AG04450 (cell line): ENCODE results near the gene TMEM250. TPM values are rescaled to one million over a fixed set of nuclear protein-coding genes. Genes with fewer than 3 reads are reported as not detected.
A peak's percentile ranks its signal among the peaks of the same experiment; 100 is the strongest.

Experiments
- CTCF ChIA-PET: fragments of 300-600, 350-600 bp; formaldehyde crosslinking; extraction: SDS; loops from one replicate; lab custom pipeline; 2022; ENCODE audit warnings: antibody characterized with exemption, inconsistent platforms; lab: Charles Lee
- POLR2A ChIA-PET: fragments of 350-600 bp; formaldehyde crosslinking; extraction: SDS; loops from one replicate; lab custom pipeline; 2021; ENCODE audit warnings: antibody characterized with exemption, inconsistent platforms; lab: Yijun Ruan, JAX
- DNase-seq: peaks from one replicate; pipeline ENCODE4 v3.0.0-alpha.2; 2011; ENCODE audit warnings: low read depth, low spot score
- H3K27ac ChIP-seq: one replicate; pipeline ENCODE4 v1.5.1; 2012; ENCODE audit warnings: low read depth, low read length, control low read depth
- H3K27me3 ChIP-seq: one replicate; pipeline ENCODE4 v1.6.0; 2012; ENCODE audit warnings: low read length; ENCODE audit not compliant: control insufficient read depth, insufficient read depth
- H3K4me3 ChIP-seq: 2 replicates; pipeline ENCODE4 v1.5.1; 2011; ENCODE audit warnings: mild to moderate bottlenecking, low read depth, low read length, control low read depth
- H3K9me3 ChIP-seq: 2 replicates; pipeline ENCODE4 v1.5.1; 2012; ENCODE audit warnings: low read length; ENCODE audit not compliant: control insufficient read depth, insufficient read depth
- polyA plus RNA-seq: library from polyadenylated mRNA; depleted of rRNA; stranded (reverse); fragments of >200 nt; gene quantifications from 2 replicates; pipeline ENCODE4 v1.2.3, GENCODE V29; 2011
- TF ChIP-seq, protein P1 (sequence below): IDR thresholded peaks from 2 replicates; pipeline ENCODE4 v1.5.1; 2011; ENCODE audit warnings: low read depth, low read length, control low read depth, inconsistent platforms

TMEM250 gene
- polyA plus RNA-seq, 1 experiment, result 8.8 TPM

DNA sequence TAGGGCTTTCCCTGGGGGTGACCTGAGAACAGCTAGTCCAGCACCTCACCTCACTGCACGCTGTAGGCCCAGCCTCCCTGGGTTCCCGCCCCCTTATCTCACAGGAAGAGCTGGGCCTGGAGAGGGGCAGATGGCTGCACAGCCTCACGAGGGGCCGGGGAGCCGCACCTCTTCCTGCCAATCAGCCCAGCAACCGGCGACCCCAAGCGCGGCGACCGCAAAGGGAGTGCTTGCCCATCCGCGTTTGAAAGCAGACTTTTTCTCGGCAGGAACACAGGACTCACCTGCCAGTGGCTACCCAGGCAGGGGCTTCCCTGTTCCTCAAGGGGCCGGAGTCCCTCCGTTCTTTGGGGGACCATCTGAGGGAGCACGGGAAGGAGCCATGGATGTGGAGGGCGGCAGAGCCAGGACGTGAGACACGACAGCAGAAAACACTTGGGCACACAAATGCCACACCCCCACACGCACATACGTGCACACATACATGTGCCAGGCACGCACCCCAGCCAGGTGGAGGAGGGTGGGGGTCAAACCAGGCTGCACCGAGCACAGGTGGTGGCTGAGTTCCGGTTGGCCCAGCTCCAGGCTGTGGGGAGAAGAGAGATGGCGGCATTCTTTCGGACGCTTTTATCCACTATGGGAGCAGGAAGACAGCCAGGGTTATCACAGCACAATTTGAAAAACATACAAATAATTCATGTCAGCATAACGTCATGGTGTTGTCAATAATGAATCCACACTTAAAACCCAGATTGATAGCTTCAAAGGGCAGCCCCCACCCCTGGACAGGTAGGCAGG lies 11.3 kb downstream of the TMEM250 start:
- TF ChIP-seq, protein P1, sequence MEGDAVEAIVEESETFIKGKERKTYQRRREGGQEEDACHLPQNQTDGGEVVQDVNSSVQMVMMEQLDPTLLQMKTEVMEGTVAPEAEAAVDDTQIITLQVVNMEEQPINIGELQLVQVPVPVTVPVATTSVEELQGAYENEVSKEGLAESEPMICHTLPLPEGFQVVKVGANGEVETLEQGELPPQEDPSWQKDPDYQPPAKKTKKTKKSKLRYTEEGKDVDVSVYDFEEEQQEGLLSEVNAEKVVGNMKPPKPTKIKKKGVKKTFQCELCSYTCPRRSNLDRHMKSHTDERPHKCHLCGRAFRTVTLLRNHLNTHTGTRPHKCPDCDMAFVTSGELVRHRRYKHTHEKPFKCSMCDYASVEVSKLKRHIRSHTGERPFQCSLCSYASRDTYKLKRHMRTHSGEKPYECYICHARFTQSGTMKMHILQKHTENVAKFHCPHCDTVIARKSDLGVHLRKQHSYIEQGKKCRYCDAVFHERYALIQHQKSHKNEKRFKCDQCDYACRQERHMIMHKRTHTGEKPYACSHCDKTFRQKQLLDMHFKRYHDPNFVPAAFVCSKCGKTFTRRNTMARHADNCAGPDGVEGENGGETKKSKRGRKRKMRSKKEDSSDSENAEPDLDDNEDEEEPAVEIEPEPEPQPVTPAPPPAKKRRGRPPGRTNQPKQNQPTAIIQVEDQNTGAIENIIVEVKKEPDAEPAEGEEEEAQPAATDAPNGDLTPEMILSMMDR, result no peak
- CTCF ChIA-PET, result no interaction called here
- Histone ChIP-seq H3K9me3 (peaks cover 9% of the 10 kb centered on the region; the same call in 1 of the 2 replicates), H3K27ac (no peak overlapping the region), H3K4me3 (no peak overlapping the region), H3K27me3 (no peaks in the 10 kb centered on the region)
- POLR2A ChIA-PET, result no interaction called here
- DNase-seq, result no peak

DNA sequence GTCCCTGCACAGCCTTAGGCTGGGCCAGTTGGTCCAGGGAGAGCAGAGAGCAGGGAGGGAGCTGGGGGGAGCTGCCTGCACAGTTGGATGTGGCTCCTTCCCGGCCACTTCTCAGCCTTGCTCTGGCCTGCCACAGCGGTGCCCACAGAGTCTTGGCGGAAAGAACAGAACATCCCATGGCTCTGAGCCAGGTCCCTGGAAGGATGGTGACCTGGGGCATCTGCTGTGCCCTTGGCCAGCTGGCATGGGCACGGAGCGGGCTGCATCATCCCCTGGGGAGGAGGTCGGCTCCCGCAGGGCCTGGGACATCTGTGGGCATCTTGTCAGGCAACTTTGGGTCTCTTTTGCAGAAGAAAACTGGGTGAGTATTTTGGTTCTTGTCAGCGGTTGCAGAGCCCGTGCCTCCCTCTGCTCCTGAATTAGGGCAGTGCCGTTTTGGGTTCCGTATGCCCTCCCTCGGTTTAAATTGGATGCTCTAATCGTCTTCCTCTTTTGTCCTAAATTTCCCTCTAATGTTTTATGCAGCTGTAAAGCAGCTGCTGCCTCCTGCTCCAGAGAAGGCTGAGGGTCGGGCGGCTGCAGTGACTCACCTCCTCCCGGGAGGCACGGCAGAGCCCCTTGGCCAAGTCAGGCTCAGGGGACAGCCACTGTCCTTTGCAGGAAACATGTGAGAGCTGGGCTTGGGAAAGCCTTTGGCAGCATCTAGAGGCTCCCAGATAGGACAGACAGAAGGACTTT lies 13.1 kb downstream of the TMEM250 start:
- CTCF ChIA-PET, result interaction anchor here (0.6 to 0.9 kb wide), 2 partner anchors 12 to 119 kb away, joined by 3 to 4 read pairs; no protein-coding TSS in a partner anchor
- DNase-seq, result no peak
- TF ChIP-seq, protein P1, result no peak

DNA sequence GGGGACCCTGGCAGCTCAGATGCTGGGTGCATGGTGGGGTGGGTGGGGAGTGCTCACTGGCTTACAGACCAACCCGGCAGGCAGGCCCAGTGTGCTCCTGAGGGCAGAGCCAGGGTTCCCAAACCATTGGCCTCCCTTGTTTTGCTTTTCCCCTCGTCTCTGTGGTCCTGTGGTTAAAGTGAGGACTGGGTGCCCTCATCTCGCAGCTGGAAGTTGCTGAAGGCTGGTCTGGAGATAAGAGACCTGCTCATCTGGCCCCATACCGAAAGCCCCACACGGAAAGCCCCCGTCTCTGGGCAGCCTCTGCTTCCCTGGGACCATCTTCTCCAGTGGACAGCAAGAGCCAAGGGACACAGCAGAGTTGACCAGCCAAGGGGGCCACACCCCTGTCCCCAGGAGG lies 13.8 kb downstream of the TMEM250 start:
- Histone ChIP-seq H3K4me3 (no peak overlapping the region), H3K27me3 (no peaks in the 10 kb centered on the region), H3K27ac (no peak overlapping the region), H3K9me3 (peaks cover 2% of the 10 kb centered on the region; the same call in 1 of the 2 replicates)
- no peak for DNase-seq
- POLR2A ChIA-PET, result no interaction called here
- TF ChIP-seq, protein P1, result no peak
- CTCF ChIA-PET, result no interaction called here

More for the DNA sequence above, 13.1 kb downstream of the TMEM250 start:
- POLR2A ChIA-PET, result interaction anchor here (0.7 kb wide), 1 partner anchor 48 kb away, joined by 4 read pairs; no protein-coding TSS in a partner anchor
- no peak overlapping the region for H3K4me3 ChIP-seq
- peaks cover 9% of the 10 kb centered on the region; the same call in 1 of the 2 replicates for H3K9me3 ChIP-seq
- peak overlapping the region; percentile 39 for H3K27ac ChIP-seq
- H3K27me3 ChIP-seq, result no peaks in the 10 kb centered on the region

DNA sequence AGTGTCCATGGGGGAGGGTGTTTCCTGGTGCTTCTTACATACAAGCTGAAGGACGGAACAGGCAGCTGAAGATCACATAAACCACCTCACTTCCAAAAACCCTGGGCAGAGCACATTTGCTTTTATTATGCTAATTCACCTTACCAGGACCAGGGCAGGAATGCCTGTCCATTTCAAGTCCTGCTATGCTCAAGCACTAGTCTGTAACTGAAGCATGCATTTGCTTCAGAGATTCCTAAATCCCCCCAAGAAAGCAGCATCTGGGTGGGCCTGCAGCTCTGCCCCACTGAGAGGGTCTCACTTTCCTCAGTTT lies 14.2 kb downstream of the TMEM250 start:
- H3K9me3 ChIP-seq, result no peaks in the 10 kb centered on the region; the same call in 1 of the 2 replicates
- ChIA-PET POLR2A (no interaction called here), CTCF (no interaction called here)
- no peak overlapping the region for H3K27ac ChIP-seq
- H3K4me3 ChIP-seq, result no peak overlapping the region
- TF ChIP-seq, protein P1, result no peak
- no peak for DNase-seq
- no peaks in the 10 kb centered on the region for H3K27me3 ChIP-seq
